Measurements from ENCODE around the gene SYNDIG1.

The SYNDIG1 gene

DNA sequence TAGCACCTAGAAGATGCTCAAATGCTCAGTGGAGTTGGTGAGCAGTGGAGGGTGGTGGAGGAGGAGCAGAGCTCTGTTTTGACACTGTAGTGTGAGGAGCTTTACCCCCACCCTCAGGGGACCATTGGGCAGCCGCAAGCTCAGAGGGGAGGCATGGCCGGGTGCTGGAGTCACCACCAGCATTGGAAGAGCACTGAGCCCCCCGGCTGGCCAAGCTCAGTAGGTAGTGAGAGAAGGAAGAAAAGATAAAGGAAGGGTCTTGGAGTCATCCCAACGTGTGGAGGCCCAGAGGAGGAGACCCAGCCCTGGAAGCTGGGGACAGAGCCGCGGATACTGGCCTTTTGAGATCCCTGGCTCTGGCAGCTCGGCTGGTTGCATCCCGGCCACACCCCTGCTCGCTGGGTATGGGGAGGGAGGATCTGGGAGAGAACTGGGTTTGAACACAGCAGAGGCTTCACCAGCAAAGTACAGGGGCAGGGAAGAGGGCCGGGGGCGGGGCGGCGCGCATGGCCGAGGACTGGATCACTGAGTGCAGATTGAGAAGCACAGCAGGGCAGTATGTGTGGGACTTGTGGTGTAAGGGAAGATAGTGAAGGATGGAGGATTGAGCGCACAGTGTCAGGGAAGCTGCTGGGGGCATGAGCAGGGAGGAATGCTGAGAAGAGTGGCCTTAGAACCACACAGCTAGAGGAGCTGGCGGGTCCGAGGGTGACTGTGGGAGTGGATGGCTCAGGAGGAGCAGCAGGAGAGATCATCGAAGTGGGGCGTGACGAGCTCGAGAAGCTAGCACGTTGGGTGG is 24.4 kb downstream of the SYNDIG1 start:
- no peak for DNase-seq

DNA sequence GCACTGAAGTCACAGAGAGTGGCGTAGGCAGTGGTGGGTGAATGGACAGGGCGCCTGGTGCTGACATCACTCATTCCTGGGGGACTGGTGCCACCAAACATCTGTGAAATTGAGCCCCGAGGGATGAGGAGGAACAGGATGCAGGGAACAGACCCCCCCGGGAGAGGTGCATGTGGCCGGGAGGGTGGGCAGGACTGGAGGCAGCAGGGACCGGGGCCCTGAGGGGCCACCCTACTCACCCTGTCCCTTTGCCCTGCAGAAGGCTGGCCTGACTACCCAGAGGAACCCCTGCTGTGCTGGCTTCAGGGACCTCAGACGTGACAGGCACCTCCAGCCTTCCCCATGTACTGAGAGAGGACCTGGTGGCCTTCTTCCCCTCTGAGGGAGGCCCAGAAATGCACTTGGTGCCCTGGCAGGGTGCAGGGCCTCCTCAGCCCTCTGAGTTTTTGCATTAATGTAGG is 25.1 kb downstream of the SYNDIG1 start:
- DNase-seq, result no peak

DNA sequence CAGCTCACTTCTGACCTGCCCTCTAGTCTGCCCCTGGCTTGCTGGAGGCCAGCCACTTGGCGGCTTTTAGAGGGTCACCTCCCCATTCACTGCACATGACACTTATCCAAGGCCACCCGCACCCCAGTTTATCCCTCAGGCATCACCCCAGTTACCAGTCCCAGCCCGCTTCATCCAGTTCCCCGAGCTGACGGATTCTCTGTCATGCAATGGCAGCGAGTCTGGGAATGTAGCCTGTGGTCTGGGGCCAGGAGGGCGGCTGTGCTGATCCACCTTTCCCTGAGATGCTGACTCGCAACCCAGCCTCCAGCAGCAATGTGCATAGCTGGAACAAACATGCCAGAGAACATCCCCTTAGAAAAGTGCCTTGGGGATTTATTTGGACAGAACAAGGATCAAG is 25.8 kb downstream of the SYNDIG1 start:
- no peak for DNase-seq

DNA sequence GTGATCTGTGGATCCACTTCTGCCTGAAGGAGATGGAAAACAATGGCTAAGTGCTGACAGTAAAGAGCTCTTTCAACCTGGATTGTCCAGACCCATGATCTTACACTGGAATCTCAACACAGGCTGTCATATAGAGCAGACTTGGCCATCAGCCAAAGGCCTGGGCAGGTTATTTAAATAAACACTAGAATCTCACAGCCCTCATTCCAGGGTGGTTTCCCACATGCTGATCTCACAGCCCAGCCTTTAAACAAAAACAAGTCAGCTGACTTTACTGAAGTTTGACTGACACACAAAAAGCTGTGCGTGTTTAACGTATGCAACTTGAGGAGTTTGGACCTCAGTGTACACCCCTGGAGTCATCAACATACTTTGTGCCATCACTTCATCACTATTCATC is 28.4 kb downstream of the SYNDIG1 start:
- peak; percentile 95 for DNase-seq

DNA sequence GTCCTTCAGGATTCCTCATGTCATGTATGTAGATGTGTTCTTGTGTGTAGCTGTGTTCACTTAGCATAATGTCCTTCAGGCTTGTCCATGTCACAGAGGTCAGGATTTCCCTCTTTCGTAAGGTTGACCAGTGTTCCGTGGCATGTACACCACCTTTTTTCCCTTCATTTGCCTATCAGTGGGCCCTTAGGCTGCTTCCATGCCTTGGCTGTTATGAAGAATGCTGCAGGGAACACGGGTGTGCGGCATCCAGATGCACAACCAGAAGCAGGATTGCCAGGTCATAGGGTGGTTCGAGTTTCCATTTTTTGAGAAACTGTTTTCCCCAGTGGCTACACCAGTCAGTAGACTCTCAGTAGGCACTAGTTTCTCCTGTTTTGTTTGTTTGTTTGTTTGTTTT is 29.2 kb downstream of the SYNDIG1 start:
- no peak for DNase-seq

DNA sequence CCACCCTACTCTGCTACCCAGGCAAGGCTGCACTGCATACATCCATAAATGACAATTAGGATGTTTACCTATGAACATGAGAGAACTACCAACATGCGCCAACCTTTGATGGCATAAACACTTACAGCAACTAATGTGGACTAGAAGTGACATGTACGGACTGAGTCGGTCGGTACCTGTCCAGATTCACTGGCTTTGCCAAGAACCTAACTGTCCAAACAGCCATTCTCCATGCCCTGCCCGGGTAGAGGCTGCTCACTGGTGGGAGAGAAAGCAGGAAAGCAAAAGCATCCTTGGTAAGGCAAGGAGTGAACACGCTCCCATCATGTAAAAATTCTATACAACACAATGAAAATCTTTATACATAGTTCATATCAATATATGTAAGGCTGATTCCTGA is 30.0 kb downstream of the SYNDIG1 start:
- DNase-seq, result peak; percentile 4

DNA sequence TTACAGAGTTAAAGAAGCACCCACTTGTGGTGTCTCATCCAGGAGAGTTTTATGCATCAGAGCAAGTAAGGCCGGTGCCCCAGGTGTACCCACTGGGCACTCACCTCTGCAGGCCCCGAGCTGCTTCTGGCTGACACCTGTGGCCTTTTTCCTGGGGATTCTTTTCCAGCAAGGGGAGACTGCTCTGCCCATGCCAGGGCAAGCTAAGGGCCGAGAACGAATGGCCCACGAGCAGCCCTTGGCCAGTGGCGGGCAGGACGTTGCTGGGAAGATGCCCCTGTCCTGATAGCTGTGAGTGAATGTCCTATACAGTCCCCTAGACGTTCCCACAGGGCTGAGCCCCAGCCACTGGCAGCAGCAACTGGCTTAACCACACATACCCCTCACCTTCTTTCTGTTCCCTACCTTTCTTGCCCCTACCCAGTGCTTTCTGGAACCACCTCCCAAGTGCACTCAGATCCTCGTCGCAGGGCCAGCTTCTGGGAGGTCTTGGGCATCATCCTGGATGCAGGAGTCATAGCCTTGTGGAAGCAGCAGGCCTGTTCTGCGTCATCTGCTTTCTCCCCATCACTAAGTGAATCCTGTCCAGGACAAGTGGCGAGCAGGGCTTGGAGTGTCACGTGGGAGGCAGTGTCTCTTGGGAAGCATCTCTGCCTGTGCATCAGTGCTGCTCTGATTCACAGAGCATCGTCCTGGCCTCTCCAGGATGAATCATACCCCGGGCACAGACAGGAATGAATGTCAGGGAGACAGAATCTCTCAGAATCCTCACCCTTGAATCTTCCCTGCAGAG is 32.5 kb downstream of the SYNDIG1 start:
- DNase-seq, result no peak

DNA sequence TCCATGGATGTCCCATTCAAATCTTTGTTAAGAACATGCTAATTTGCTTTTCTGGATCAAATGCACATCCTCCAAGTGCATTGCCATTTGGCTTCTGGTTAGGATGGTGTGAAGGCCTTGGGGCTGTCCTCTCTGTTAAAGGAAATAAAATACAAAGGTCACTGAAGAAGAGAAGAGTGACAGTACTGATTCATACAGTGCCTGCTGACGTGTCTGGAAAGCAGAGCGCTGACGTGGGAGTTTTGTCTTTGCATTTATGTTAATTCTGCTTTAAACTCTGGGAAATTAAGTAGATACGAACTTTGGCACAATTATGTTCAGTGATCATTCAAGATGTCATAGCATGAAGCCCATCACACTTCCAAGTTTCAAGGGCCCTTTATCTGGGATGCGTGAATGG is 33.2 kb downstream of the SYNDIG1 start:
- DNase-seq, result no peak

DNA sequence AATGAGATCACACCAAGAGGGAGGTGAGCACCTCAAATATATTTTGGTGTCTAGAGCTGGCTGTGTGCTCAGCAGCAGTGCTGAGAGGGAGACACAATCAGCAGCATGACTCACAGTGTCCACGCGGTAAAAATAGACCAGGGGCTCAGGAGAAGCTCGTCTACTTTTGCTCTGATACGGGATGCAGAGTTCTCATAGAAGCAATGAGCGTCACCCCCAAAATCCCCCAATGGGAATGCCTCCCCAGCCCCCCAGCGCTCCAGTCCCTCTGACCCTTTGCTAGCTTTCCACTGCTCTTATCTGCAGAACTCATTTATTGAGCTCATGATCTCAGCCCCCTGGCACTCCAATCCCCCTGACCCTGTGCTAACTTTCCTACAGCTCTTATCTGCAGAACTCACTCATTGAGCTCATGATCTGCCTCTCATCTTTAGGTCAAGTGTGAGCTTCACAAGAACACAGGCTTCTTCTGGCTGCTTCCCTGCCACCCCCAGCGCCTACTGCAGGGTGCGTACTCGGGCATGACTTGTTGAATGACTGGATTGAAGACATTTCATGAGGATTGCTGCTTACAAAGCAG is 34.0 kb downstream of the SYNDIG1 start:
- DNase-seq, result no peak

DNA sequence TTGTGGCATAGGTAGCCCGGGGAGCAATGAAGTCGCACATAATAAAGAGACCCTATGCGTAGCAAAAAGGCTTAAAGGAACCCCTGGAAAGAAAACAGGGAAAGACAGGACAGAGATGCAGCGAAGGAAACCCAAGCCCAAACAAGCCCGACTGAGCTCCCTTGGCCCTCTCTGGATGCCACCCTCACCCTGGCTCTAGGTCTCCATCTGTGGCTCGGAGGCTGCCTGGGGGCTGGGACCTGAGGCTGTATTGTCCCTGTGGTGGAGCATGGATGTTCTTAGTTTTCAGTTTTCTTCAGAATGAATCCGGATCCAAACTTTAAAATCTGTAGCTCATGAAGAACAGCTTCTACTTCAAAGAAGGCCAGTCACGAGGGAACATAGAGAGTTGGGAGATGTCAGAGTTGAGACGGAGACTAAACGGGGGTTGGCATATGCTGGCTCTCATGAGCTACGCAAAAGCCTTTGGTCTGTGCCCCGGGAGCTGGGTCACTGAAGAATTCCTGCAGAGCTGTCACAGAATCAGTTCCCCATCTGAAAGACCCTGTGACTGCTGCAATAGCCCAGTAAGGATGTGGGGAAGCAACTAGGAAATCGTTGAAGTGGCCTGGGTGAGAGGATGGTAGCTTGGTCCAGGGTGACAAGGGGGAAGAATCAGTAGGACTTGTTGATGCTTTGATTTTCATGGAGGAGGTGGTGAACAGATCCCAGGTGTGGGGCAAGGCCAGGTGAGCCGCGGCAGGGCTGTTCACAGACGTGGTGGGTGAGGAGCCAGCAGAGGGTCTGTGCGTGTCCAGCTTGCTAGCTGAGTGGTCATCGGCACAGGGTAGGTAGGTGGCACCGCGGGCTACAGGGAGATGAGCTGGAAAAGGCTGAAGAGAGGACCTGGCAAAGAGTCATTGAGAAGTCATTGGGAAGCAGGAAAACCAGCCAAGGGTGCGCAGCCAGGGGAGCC is 35.2 kb downstream of the SYNDIG1 start:
- DNase-seq, result no peak

DNA sequence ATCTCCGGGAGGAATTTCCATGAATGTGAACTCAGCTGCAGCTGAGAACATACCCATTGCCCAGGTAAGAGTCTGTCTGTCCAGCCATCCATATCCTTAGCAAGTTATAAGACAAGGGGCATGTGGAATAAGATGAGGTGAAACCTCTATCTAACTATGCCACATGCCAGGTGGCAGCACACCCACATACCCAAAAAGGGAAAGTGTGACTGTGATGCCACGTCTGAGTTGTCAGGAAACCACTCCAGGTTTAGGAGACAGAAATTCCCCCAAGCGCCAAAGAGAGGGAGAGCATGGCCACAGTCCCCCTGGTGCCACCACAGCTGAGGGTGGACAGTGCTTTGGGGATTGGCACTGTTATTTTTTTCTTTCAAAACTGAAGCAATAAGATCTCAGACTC is 36.7 kb downstream of the SYNDIG1 start:
- no peak for DNase-seq

DNA sequence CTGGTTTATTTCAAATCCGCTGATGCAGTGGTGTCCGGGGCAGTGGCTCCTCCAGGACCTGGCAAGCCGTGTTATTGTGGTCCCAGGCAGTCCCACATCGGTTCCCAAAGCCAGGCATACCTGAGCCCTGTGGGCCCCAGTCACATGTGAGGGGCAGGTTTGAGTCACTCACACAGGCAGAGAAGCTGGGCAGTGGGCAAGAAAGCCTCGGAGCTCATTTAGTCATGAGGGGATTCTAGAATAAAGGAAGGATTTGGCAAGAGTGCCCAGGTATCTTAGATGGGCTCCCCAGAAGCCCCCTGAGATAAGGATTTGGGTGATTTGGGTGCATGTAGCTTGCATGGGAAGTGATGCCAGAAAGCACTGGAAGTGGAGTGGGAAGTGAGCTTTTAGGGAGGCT is 37.3 kb downstream of the SYNDIG1 start:
- DNase-seq, result no peak

DNA sequence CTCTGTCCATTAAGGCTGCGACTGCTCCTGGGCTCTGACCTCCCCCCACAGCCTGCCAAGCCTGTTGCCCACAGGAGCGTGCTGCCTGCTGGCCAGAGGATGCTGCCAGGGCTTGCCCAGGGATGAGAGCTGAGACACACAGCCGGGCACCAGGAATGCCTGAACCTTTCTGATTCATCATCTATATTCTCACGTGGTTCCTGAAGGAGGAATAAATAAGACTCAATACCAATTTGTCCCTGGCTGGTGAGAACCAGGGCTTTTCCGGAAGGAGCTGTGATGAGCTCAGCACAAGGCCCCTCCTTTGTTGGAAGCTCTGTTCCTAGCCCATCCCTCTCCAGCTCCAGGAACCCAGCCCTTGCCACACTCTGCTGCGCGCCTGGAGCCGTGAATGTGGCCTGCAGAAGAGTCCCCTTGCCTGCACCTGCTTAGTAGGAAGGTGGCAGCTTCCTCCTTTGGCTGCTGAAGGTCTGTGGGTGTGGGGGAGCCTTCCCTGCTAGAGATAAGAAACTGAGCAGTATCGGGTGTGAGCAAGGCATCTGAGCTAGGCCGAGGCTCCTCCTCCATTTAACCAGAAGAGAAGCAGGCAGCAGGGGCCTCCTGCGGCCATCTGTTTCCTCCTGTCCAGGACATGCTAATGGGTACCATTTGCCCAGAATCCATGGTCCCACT is 37.9 kb downstream of the SYNDIG1 start:
- DNase-seq, result no peak

DNA sequence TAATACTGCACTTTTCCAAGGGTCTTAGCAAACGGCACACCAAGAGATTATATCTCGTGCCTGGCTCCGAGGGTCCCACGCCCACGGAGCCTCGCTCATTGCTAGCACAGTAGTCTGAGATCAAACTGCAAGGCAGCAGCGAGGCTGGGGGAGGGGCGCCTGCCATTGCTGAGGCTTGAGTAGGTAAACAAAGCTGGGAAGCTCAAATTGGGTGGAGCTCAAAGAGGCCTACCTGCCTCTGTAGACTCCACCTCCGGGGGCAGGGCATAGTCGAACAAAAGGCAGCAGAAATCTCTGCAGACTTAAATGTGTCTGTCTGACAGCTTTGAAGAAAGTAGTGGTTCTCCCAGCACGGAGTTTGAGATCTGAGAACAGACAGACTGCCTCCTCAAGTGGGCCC is 43.0 kb downstream of the SYNDIG1 start:
- peak; percentile 1 for DNase-seq

DNA sequence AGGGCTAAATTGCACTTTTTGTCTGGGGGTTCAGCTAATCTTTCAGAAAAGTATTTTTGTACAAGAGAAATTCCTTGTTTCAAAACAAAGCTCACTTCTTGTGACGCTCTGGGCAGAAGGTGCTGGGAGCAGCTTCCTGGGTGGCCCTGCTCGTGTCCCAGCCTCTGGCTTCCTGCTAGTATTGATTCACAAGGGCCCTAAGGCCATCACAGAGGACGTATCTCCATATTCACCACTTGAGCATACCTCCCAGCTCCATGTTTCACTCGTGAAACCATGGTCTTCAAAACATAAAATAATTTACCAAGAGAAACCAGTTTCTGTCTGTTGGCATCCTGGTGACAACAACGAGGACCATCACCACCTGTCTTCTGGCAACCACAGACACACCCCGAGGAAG is 49.1 kb downstream of the SYNDIG1 start:
- no peak for DNase-seq

DNA sequence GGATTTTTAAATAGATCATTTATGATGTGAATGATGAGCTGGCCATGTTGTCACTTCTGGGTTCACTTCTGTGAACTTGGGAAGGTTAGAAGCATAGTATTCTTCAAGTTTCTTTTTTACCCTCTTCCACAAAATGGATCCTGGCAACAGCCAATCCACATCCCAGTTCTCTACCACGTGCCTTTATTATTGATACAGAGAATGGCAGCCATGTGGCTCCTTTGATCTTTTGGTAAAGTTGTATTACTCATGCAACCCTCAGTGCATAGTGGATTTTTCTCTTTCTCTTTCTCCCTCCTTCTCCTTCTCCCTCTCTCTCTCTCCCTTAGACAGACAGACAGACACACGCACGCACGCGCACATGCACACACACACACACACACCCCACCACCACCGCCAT is 50.0 kb downstream of the SYNDIG1 start:
- DNase-seq, result no peak

DNA sequence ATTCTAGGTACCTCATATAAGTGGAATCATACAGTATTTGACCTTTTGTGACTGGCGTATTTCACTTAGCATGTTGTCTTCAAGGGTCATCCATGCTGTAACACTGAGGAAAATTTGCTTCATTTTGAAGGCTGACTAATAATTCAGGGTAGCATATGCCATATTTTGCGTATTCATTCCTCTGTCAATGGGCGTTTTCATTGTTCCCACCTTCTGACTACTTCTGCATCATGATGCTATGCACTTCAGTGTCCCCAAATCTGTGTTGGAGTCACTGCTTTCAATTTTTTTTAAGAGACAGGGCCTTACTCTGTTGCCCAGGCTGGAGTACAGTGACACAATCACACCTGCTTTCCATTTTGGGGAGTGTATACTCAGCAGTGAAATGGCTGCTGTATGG is 51.6 kb downstream of the SYNDIG1 start:
- DNase-seq, result no peak

DNA sequence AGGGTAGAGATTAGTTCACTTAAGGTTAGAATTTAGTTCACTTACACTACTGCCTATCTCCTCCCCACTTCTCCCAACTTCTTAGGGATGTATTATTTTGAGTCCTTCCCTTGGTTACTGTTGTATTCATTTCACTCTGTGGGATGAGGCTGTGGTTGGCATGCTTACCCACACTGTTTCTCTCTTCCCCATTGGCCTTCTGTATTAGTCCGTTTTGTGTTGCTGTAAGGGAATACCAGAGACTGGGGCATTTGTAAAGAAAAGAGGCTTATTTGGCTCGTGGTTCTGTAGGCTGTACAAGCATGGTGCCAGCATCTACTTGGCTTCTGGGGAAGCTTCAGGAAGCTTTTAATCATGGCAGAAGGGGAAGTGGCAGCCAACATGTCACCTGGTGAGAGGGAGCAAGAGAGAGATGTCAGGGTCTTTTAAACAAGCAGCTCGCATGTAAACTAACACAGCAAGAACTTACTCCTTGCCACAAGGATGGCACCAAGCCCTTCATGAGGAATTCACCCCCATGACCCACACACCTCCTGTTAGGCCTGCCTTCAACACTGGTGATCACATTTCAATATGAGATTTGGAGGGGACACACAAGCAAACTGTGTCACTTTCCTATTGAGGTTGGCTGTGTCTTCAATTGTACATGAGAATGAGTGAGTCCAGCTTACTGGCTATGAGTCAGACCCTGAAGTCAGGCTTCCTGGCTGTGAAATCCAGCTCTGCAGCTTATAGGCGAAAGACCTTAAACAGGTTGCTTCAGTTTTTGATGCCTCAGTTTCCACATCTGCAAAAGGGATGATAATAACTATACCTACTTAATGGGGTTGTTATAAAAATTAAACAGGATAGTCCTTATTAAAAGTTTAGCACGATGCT is 53.3 kb downstream of the SYNDIG1 start:
- DNase-seq, result no peak

DNA sequence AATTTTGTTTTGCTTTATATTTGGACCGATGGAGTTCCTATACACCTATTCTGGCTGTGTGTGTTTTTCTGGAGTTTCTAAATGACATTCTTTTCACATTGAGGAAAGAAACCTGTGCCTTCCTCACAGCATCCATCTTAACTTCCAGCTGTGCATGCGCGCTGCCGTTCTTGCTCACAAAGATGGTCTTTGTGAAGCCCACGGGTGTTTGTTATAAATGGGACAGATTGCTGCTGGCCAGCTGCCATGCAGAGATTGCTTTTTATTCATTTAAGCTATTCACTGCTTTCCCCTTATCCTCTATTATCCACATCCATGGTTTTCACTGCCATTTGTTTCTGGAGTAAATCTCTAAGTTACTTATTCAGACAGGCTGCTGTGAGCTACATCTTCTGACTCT is 54.2 kb downstream of the SYNDIG1 start:
- DNase-seq, result no peak

DNA sequence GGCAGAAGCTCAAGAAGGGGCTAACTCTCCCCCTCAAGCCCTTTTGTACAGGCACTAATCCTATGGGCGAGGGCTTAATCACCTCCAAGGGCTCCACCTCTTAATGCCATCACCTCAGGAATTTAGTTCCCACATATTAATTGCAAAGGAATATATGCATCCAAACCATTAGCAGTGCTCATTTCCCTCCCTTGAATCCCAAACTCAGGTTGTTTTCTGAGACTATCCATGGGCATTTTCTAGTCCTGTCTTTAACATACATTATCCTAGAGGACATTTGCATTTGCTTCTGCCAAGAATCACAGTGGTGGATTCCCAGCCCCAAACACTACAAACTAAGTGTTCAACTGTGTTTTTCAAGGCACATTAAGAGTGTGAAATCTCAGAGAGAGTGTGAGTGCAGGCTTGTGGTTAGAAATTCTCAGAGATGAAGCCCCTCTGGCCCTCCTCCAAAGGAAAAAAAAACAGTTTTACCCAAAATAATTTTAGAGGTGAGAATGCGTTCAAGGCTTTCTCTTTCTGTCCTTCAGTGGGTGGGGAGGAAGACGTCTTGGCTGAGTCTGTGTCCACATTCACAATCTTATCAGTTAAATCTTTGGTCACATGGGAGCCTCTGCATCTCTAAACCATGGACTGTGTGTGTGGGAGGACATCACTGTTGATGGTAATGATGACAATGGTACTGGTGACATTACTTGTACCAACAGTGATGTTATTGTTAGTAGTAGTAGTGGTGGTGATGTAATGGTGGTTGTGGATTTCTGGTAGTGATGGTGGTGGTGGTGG is 59.3 kb downstream of the SYNDIG1 start:
- no peak for DNase-seq
